Measurements from ENCODE around the gene ZNF487. TPM values are rescaled to one million over a fixed set of nuclear protein-coding genes. Genes with fewer than 3 reads are reported as not detected.

ZNF487 gene
- total and polyA plus RNA-seq, 2 of the 13 experiments (the other 11 are each of a cell fraction or from before 2014, with no cell fraction given), result 7.4 to 8.8 TPM

DNA sequence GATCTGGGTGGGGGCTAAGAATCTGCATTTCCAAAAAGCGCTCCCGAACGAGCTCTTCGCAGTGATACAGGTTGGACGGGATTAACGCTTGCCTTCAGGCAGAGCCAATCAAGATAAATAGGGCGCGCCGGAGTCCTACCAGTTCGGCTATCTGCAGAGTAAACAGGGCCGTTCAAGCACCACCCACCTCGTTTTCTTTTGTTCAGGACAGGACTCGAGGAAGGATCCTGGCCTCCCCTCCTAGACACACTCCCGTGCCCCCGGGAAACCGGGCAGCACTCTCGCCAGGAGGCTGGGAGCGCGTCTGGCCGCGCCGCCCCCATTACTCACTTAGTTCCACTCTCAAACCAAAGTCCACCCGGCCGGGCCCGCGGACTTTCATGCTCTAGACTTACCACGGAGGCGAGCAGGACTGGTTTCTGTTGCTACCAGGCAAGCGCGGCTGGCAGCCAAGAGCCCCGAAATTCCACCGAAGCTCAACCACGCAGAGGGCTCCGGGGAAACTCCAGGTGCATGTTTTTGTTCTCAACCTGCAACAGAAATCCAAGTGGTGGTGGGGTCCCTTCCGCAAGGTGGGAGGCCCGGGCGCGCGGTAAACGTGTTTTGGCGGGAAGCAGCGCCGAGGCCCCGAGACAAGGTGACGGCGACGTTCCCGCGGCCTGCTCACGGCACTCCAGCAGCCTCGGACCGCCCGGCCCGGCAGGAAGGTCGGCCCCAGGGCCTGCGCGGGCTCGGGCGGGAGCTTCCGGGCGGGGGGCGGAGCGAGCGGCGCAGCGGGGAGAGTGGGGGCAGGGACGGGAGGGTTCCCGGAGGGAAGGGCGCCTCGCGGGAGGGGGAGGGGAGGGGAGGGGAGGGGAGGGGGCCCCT, 40.6 kb upstream of the ZNF487 start (continued):
- TF ChIP-seq, protein P1, sequence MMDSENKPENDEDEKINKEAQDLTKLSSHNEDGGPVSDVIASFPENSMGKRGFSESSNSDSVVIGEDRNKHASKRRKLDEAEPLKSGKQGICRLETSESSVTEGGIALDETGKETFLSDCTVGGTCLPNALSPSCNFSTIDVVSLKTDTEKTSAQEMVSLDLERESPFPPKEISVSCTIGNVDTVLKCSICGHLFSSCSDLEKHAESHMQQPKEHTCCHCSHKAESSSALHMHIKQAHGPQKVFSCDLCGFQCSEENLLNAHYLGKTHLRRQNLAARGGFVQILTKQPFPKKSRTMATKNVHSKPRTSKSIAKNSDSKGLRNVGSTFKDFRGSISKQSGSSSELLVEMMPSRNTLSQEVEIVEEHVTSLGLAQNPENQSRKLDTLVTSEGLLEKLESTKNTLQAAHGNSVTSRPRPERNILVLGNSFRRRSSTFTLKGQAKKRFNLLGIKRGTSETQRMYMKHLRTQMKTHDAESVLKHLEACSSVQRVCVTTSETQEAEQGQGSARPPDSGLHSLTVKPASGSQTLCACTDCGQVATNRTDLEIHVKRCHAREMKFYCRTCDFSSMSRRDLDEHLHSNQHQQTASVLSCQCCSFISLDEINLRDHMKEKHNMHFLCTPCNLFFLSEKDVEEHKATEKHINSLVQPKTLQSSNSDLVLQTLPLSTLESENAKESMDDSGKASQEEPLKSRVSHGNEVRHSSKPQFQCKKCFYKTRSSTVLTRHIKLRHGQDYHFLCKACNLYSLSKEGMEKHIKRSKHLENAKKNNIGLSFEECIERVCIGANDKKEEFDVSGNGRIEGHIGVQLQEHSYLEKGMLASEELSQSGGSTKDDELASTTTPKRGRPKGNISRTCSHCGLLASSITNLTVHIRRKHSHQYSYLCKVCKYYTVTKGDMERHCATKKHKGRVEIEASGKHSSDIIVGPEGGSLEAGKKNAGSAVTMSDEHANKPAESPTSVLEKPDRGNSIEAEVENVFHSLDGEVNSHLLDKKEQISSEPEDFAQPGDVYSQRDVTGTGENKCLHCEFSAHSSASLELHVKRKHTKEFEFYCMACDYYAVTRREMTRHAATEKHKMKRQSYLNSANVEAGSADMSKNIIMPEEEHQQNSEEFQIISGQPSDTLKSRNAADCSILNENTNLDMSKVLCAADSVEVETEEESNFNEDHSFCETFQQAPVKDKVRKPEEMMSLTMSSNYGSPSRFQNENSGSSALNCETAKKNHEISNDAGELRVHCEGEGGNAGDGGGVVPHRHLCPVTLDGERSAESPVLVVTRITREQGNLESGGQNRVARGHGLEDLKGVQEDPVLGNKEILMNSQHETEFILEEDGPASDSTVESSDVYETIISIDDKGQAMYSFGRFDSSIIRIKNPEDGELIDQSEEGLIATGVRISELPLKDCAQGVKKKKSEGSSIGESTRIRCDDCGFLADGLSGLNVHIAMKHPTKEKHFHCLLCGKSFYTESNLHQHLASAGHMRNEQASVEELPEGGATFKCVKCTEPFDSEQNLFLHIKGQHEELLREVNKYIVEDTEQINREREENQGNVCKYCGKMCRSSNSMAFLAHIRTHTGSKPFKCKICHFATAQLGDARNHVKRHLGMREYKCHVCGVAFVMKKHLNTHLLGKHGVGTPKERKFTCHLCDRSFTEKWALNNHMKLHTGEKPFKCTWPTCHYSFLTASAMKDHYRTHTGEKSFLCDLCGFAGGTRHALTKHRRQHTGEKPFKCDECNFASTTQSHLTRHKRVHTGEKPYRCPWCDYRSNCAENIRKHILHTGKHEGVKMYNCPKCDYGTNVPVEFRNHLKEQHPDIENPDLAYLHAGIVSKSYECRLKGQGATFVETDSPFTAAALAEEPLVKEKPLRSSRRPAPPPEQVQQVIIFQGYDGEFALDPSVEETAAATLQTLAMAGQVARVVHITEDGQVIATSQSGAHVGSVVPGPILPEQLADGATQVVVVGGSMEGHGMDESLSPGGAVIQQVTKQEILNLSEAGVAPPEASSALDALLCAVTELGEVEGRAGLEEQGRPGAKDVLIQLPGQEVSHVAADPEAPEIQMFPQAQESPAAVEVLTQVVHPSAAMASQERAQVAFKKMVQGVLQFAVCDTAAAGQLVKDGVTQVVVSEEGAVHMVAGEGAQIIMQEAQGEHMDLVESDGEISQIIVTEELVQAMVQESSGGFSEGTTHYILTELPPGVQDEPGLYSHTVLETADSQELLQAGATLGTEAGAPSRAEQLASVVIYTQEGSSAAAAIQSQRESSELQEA (CRISPR knock-in tag; IDR thresholded peaks at IDR 0.05; ENCODE audit: not compliant biosample characterization), result no peak
- TF ChIP-seq, protein P2, sequence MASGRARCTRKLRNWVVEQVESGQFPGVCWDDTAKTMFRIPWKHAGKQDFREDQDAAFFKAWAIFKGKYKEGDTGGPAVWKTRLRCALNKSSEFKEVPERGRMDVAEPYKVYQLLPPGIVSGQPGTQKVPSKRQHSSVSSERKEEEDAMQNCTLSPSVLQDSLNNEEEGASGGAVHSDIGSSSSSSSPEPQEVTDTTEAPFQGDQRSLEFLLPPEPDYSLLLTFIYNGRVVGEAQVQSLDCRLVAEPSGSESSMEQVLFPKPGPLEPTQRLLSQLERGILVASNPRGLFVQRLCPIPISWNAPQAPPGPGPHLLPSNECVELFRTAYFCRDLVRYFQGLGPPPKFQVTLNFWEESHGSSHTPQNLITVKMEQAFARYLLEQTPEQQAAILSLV (CRISPR knock-in tag; IDR thresholded peaks at IDR 0.05; ENCODE audit: borderline replicate concordance), result no peak; the same call in 1 of the 2 replicates
- TF ChIP-seq, protein P3, sequence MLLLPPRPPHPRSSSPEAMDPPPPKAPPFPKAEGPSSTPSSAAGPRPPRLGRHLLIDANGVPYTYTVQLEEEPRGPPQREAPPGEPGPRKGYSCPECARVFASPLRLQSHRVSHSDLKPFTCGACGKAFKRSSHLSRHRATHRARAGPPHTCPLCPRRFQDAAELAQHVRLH (CRISPR knock-in tag; IDR thresholded peaks at IDR 0.05; ENCODE audit: borderline replicate concordance, low read depth), result 0 out of 2 replicates have a peak, but pooled peaks have one; percentile 7
- TF ChIP-seq, protein P4, sequence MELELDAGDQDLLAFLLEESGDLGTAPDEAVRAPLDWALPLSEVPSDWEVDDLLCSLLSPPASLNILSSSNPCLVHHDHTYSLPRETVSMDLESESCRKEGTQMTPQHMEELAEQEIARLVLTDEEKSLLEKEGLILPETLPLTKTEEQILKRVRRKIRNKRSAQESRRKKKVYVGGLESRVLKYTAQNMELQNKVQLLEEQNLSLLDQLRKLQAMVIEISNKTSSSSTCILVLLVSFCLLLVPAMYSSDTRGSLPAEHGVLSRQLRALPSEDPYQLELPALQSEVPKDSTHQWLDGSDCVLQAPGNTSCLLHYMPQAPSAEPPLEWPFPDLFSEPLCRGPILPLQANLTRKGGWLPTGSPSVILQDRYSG (CRISPR knock-in tag; IDR thresholded peaks at IDR 0.05), result no peak; the same call in 1 of the 2 replicates
- TF ChIP-seq, protein P5, sequence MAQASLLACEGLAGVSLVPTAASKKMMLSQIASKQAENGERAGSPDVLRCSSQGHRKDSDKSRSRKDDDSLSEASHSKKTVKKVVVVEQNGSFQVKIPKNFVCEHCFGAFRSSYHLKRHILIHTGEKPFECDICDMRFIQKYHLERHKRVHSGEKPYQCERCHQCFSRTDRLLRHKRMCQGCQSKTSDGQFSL (CRISPR knock-in tag; IDR thresholded peaks at IDR 0.05), result no peak
- TF ChIP-seq ZNF136 (CRISPR knock-in tag; IDR thresholded peaks at IDR 0.05; ENCODE audit: low read depth) (0 out of 2 replicates have a peak, but pooled peaks have one; percentile 21), MAFG (CRISPR knock-in tag; IDR thresholded peaks at IDR 0.05) (no peak), GATAD1 (CRISPR knock-in tag; IDR thresholded peaks at IDR 0.05) (0 out of 2 replicates have a peak, but pooled peaks have one; percentile 44), SMARCC2 (IDR thresholded peaks at IDR 0.05) (no peak)
- TF ChIP-seq, protein P6, sequence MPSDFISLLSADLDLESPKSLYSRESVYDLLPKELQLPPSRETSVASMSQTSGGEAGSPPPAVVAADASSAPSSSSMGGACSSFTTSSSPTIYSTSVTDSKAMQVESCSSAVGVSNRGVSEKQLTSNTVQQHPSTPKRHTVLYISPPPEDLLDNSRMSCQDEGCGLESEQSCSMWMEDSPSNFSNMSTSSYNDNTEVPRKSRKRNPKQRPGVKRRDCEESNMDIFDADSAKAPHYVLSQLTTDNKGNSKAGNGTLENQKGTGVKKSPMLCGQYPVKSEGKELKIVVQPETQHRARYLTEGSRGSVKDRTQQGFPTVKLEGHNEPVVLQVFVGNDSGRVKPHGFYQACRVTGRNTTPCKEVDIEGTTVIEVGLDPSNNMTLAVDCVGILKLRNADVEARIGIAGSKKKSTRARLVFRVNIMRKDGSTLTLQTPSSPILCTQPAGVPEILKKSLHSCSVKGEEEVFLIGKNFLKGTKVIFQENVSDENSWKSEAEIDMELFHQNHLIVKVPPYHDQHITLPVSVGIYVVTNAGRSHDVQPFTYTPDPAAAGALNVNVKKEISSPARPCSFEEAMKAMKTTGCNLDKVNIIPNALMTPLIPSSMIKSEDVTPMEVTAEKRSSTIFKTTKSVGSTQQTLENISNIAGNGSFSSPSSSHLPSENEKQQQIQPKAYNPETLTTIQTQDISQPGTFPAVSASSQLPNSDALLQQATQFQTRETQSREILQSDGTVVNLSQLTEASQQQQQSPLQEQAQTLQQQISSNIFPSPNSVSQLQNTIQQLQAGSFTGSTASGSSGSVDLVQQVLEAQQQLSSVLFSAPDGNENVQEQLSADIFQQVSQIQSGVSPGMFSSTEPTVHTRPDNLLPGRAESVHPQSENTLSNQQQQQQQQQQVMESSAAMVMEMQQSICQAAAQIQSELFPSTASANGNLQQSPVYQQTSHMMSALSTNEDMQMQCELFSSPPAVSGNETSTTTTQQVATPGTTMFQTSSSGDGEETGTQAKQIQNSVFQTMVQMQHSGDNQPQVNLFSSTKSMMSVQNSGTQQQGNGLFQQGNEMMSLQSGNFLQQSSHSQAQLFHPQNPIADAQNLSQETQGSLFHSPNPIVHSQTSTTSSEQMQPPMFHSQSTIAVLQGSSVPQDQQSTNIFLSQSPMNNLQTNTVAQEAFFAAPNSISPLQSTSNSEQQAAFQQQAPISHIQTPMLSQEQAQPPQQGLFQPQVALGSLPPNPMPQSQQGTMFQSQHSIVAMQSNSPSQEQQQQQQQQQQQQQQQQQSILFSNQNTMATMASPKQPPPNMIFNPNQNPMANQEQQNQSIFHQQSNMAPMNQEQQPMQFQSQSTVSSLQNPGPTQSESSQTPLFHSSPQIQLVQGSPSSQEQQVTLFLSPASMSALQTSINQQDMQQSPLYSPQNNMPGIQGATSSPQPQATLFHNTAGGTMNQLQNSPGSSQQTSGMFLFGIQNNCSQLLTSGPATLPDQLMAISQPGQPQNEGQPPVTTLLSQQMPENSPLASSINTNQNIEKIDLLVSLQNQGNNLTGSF (CRISPR knock-in tag; IDR thresholded peaks at IDR 0.05), result peak; percentile 61; the same call in 1 of the 2 replicates

Measured in HepG2 (cell line).